Heart right ventricle (tissue), 16 donors: ENCODE data around the gene ASPHD2. TPM values are rescaled to one million over a fixed set of nuclear protein-coding genes. Genes with fewer than 3 reads are reported as not detected.

Source experiments
- ATAC-seq, 8 donors: fragments of 200-7000 bp; cut with Tn5 transposase; one replicate each; pipeline ENCODE4 v1.9.1; 2020; ENCODE audit warnings: mild to moderate bottlenecking in 8 of 8, moderate library complexity in 8 of 8, moderate number of reproducible peaks in 1 of 8
- DNase-seq, 2 donors: peaks; one replicate each; pipeline ENCODE4 v3.0.0-alpha.2; 2020
- H3K27ac ChIP-seq, 10 donors: fragments of 200-600 bp; sonication (generic) in 2 of 10; one replicate each; pipeline versions ENCODE4 v1.5.0 to v1.8.0; 2020 to 2022; ENCODE audit warnings: mild to moderate bottlenecking in 3 of 10
- H3K27me3 ChIP-seq, 7 donors: fragments of 200-600 bp; one replicate each; pipeline ENCODE4 v1.8.0; 2021 to 2022; ENCODE audit warnings: mild to moderate bottlenecking in 2 of 7
- H3K36me3 ChIP-seq, 9 donors: fragments of 200-600 bp; sonication (generic) in 1 of 9; one replicate each; pipeline versions ENCODE4 v1.5.0 to v1.8.0; 2020 to 2022; ENCODE audit warnings: mild to moderate bottlenecking in 2 of 9
- H3K4me1 ChIP-seq, 9 donors: fragments of 200-600 bp; sonication (generic) in 1 of 9; one replicate each; pipeline versions ENCODE4 v1.5.0 to v1.8.0; 2020 to 2022; ENCODE audit warnings: mild to moderate bottlenecking in 4 of 9
- H3K4me3 ChIP-seq, 10 donors: fragments of 200-600 bp; sonication (generic) in 2 of 10; one replicate each; pipeline versions ENCODE4 v1.5.0 to v1.8.0; 2020 to 2022; ENCODE audit warnings: mild to moderate bottlenecking in 7 of 10, moderate library complexity in 2 of 10
- H3K9me3 ChIP-seq, 11 donors: fragments of 200-600 bp in 10 of 11; sonication (generic) in 2 of 11; one replicate each; pipeline versions ENCODE4 v1.5.0 to v1.8.0; 2013 to 2022; ENCODE audit warnings: mild to moderate bottlenecking in 2 of 11, control low read depth in 1 of 11, moderate library complexity in 1 of 11
- CTCF ChIP-seq, 9 donors: fragments of 200-600 bp; sonication (generic) in 2 of 9; IDR thresholded peaks; one replicate each; pipeline versions ENCODE4 v1.5.0 to v1.8.0; 2021 to 2022; ENCODE audit warnings: antibody characterized with exemption in 9 of 9, mild to moderate bottlenecking in 5 of 9, moderate library complexity in 1 of 9
- WGBS, 2 donors: extraction: QIAGEN DNeasy Blood & Tissue Kit; methylation state at CpG; one replicate each; pipeline ENCODE4 v1.1.7; 2013; ENCODE audit warnings: inconsistent platforms in 1 of 2; 5-methylcytosine and 5-hydroxymethylcytosine counted together
- intact Hi-C, 10 donors: fragments of 100-400 bp; cut with DNase I; formaldehyde crosslinking; loops; one replicate each; pipeline versions ENCODE4 v1.11.1 to v1.14.2; 2022
- polyA plus RNA-seq, 2 donors: library from polyadenylated mRNA; stranded (reverse); fragments of 200-250 nt; gene quantifications; one replicate each; pipeline ENCODE4 v1.2.3, GENCODE V29; 2013
- total RNA-seq, 10 donors: library from RNA; stranded (reverse); fragmentation: NEBNext Ultra II Directional in 3 of 10; extraction: Animal tissue kit (Norgen Biotek cat#: 25700) in 3 of 10; gene quantifications; one replicate each; pipeline versions ENCODE4 v1.2.1 to v1.2.4, GENCODE V29; 2021 to 2023
- donor health status: Arrhythmogenic right ventricular cardiomyopathy.
- donor health status: ischemic (EF 13 %, LVEDD 7.1; RV severe dilation, severe dysfunction).
- donor health status: healthy with polysubstance abuse.
- donor health status: DM: no; HTN: yes; CAD: no.
- donor health status: DM: no; HTN: no; CAD: no.
- donor health status: ischemic (EF 25% LVEDD 6.9; RV normal size, moderate dysfunction).
- donor health status: ischemic (EF 25% LVEDD 5.7; RV mildly dilated, moderate dysfunction).
- donor health status: healthy.
- donor health status: DM: yes; HTN: yes; CAD: no.
- donor health status: Ischemic cardiomyopathy.
- donor health status: ischemic (EF 35%, LVEDD 5.7; RV mildly dilated, moderate dysfunction).
- donor health status: nonischemic (EF 11% LVEDD 7.7; RV severe dilation, severe dysfunction).
- donor health status: DM: yes; HTN: yes; CAD: no.
- donor health status: PGD.
- donor health status: ischemic (EF 29% LVEDD 5.4; RV normal size, mild dysfunction).
- donor health status: nonischemic (EF 23%, LVEDD 6.1; RV moderate dilation, normal function).

ASPHD2 gene
- total and polyA plus RNA-seq, 12 donors = 0.07 to 1.8 (median 0.15) TPM; not detected in 3

- H3K4me1 ChIP-seq = peaks cover 0 to 44% (median 37%) of the 10 kb centered on the region in 9 donors
- WGBS, 2 donors = 67 to 71% methylated on average over 3 of the region's 3 CpGs
- intact Hi-C loops = loop anchor here in 3 of 10 donors (2.0 to 10.0 kb wide), 3 partner anchors 103 to 171 kb away; partner anchors contain the start of gene MIAT (in 2 of the 3)
- TF ChIP-seq CTCF (IDR thresholded peaks at IDR 0.05) = no peak
- no peak for ATAC-seq
- H3K27me3 ChIP-seq = no peaks in the 10 kb centered on the region
- no peak overlapping the region for H3K27ac ChIP-seq
- no peaks in the 10 kb centered on the region for H3K9me3 ChIP-seq
- H3K36me3 ChIP-seq = peaks cover 0 to 64% (median 29%) of the 10 kb centered on the region in 9 donors
- no peak overlapping the region for H3K4me3 ChIP-seq
- no peak for DNase-seq
These were observed 56.8 kb downstream of the ASPHD2 start for GRCh38 chr22:26485806-26486390.

- DNase-seq (no peak), ATAC-seq (no peak)
- peaks cover 0 to 64% (median 34%) of the 10 kb centered on the region in 9 donors for H3K36me3 ChIP-seq
- peaks cover 0 to 39% (median 32%) of the 10 kb centered on the region in 9 donors for H3K4me1 ChIP-seq
- 86% methylated on average over 5 of the region's 5 CpGs for WGBS, 2 donors
- no peaks in the 10 kb centered on the region for H3K9me3 ChIP-seq
- intact Hi-C loops = loop anchor here in 2 of 10 donors (5.0 to 10.0 kb wide), 2 partner anchors 168 to 171 kb away; partner anchors contain the start of gene MIAT (in 2 of the 2)
- no peak overlapping the region for H3K27ac ChIP-seq
- H3K4me3 ChIP-seq = no peak overlapping the region
- TF ChIP-seq CTCF (IDR thresholded peaks at IDR 0.05) = no peak
- no peaks in the 10 kb centered on the region for H3K27me3 ChIP-seq
These were observed 57.3 kb downstream of the ASPHD2 start for GRCh38 chr22:26486394-26486793.

GRCh38 chr22:26487996-26488395, 58.9 kb downstream of the ASPHD2 start:
- no peaks in the 10 kb centered on the region for H3K9me3 ChIP-seq
- DNase-seq (no peak), ATAC-seq (no peak)
- peaks cover 0 to 25% (median 18%) of the 10 kb centered on the region in 9 donors for H3K4me1 ChIP-seq
- WGBS, 2 donors = 42 to 45% methylated on average over 3 of the region's 3 CpGs
- H3K27me3 ChIP-seq = no peaks in the 10 kb centered on the region
- intact Hi-C loops = loop anchor here in 2 of 10 donors (5.0 to 10.0 kb wide), 2 partner anchors 167 to 169 kb away; partner anchors contain the start of gene MIAT (in 2 of the 2)
- no peak overlapping the region for H3K4me3 ChIP-seq
- no peak for TF ChIP-seq CTCF (IDR thresholded peaks at IDR 0.05)
- H3K36me3 ChIP-seq = peaks cover 0 to 74% (median 48%) of the 10 kb centered on the region in 9 donors
- no peak overlapping the region for H3K27ac ChIP-seq

GRCh38 chr22:26489447-26490036, 60.5 kb downstream of the ASPHD2 start:
- no peak overlapping the region for H3K4me3 ChIP-seq
- no peak for TF ChIP-seq CTCF (IDR thresholded peaks at IDR 0.05)
- H3K9me3 ChIP-seq = no peaks in the 10 kb centered on the region
- peaks cover 0 to 89% (median 54%) of the 10 kb centered on the region in 9 donors for H3K36me3 ChIP-seq
- DNase-seq = no peak
- no peak for ATAC-seq
- no peak overlapping the region for H3K27ac ChIP-seq
- H3K27me3 ChIP-seq = no peaks in the 10 kb centered on the region
- H3K4me1 ChIP-seq = peaks cover 0 to 21% (median 11%) of the 10 kb centered on the region in 9 donors
- WGBS, 2 donors = 73 to 79% methylated on average over 4 of the region's 4 CpGs
- intact Hi-C loops = loop anchor here in 2 of 10 donors (5.0 to 10.0 kb wide), 2 partner anchors 165 to 168 kb away; partner anchors contain the start of gene MIAT (in 2 of the 2)
